Upper lobe of right lung (tissue), 1 donor: ENCODE measurements around the gene C11orf42. TPM values are rescaled to one million over a fixed set of nuclear protein-coding genes. Genes with fewer than 3 reads are reported as not detected.

Experiments used
- ATAC-seq: fragments of 200-7000 bp; cut with Tn5 transposase; one replicate; pipeline ENCODE4 v1.9.1; 2020; ENCODE audit warnings: mild to moderate bottlenecking, moderate library complexity
- DNase-seq: peaks from one replicate; pipeline ENCODE4 v3.0.0-alpha.2; 2020
- H3K27ac ChIP-seq: fragments of 200-600 bp; one replicate; pipeline ENCODE4 v1.8.0; 2022
- H3K27me3 ChIP-seq: fragments of 200-600 bp; one replicate; pipeline ENCODE4 v1.8.0; 2022; ENCODE audit warnings: mild to moderate bottlenecking
- H3K36me3 ChIP-seq: fragments of 200-600 bp; one replicate; pipeline ENCODE4 v1.8.0; 2022
- H3K4me1 ChIP-seq: fragments of 200-600 bp; one replicate; pipeline ENCODE4 v1.8.0; 2022
- H3K4me3 ChIP-seq: fragments of 200-600 bp; one replicate; pipeline ENCODE4 v1.8.0; 2022; ENCODE audit warnings: mild to moderate bottlenecking
- H3K9me3 ChIP-seq: fragments of 200-600 bp; one replicate; pipeline ENCODE4 v1.8.0; 2022
- CTCF ChIP-seq: fragments of 200-600 bp; IDR thresholded peaks from one replicate; pipeline ENCODE4 v1.8.0; 2022; ENCODE audit warnings: antibody characterized with exemption
- intact Hi-C: fragments of 100-400 bp; cut with DNase I; formaldehyde crosslinking; loops from one replicate; pipeline ENCODE4 v1.11.0; 2022
- total RNA-seq: library from RNA; stranded (reverse); fragmentation: NEBNext Ultra II Directional; extraction: Animal tissue kit (Norgen Biotek cat#: 25700); gene quantifications from one replicate; pipeline ENCODE4 v1.2.1, GENCODE V29; 2021
- donor health status: DM: no; HTN: yes; CAD: no; lungs with severe emphysema.

The C11orf42 gene
- total RNA-seq, 1 donor from 2014 or later = not detected

GRCh38 chr11:6233984-6234386 is 28.6 kb downstream of the C11orf42 start:
- Histone ChIP-seq H3K27me3 (no peaks in the 10 kb centered on the region), H3K4me1 (peaks cover 23% of the 10 kb centered on the region), H3K27ac (peak overlapping the region; percentile 83), H3K4me3 (peak overlapping the region; percentile 78), H3K36me3 (no peaks in the 10 kb centered on the region), H3K9me3 (no peaks in the 10 kb centered on the region)
- no peak for TF ChIP-seq CTCF
- DNase-seq = no peak
- ATAC-seq = no peak
- intact Hi-C loops = no loop called here

- H3K27me3 ChIP-seq = no peaks in the 10 kb centered on the region
- DNase-seq = peak; percentile 100
- TF ChIP-seq CTCF = peak; percentile 17
- H3K9me3 ChIP-seq = no peaks in the 10 kb centered on the region
- peak; percentile 97 for ATAC-seq
- H3K36me3 ChIP-seq = no peaks in the 10 kb centered on the region
- peak within 1 kb of the TSS; percentile 91 for H3K27ac ChIP-seq
- H3K4me1 ChIP-seq = peaks cover 20% of the 10 kb centered on the region
- intact Hi-C loops = no loop called here
- H3K4me3 ChIP-seq = peak within 1 kb of the TSS; percentile 78
Observed at GRCh38 chr11:6234387-6235107, 29.2 kb downstream of the C11orf42 start, which contains the start of gene FHIP1B. Gene FHIP1B, minus strand, starts transcription at chr11:6234636. Its CDS starts 10,120 bp downstream, at chr11:6224516.

GRCh38 chr11:6237266-6237665 is 31.9 kb downstream of the C11orf42 start:
- peaks cover 12% of the 10 kb centered on the region for H3K4me1 ChIP-seq
- intact Hi-C loops = no loop called here

GRCh38 chr11:6237761-6238302 is 32.5 kb downstream of the C11orf42 start:
- no peak for DNase-seq
- peaks cover 9% of the 10 kb centered on the region for H3K4me1 ChIP-seq
- no peak for ATAC-seq
- H3K4me3 ChIP-seq = no peak overlapping the region
- no peak overlapping the region for H3K27ac ChIP-seq
- no peak for TF ChIP-seq CTCF
- H3K27me3 ChIP-seq = no peaks in the 10 kb centered on the region
- intact Hi-C loops = no loop called here
- no peaks in the 10 kb centered on the region for H3K9me3 ChIP-seq
- no peaks in the 10 kb centered on the region for H3K36me3 ChIP-seq

More at GRCh38 chr11:6237266-6237665, 31.9 kb downstream of the C11orf42 start:
- H3K9me3 ChIP-seq = no peaks in the 10 kb centered on the region
- no peak overlapping the region for H3K27ac ChIP-seq
- no peak for DNase-seq
- no peak for TF ChIP-seq CTCF
- no peaks in the 10 kb centered on the region for H3K36me3 ChIP-seq
- ATAC-seq = no peak
- H3K27me3 ChIP-seq = no peaks in the 10 kb centered on the region
- no peak overlapping the region for H3K4me3 ChIP-seq

- DNase-seq (no peak), ATAC-seq (no peak)
- Histone ChIP-seq H3K27me3 (no peaks in the 10 kb centered on the region), H3K36me3 (no peaks in the 10 kb centered on the region), H3K9me3 (no peaks in the 10 kb centered on the region), H3K27ac (no peak within 1 kb of the TSS), H3K4me3 (no peak within 1 kb of the TSS), H3K4me1 (no peaks in the 10 kb centered on the region)
- intact Hi-C loops = no loop called here
- no peak for TF ChIP-seq CTCF
Observed at GRCh38 chr11:6238902-6239301, 33.5 kb downstream of the C11orf42 start, which contains the start of gene CNGA4. Gene CNGA4, plus strand, starts transcription at chr11:6239089. Its CDS starts 118 bp downstream, at chr11:6239207.
